GM12891 (cell line): Measurements from ENCODE around the gene RCOR1.

Experiments
- POLR2A ChIP-seq: IDR thresholded peaks from 2 replicates; pipeline ENCODE4 v1.6.1; 2011; ENCODE audit warnings: low read depth, low read length, control low read depth
- POLR2AphosphoS5 ChIP-seq: IDR thresholded peaks from 2 replicates; pipeline ENCODE4 v1.6.1; 2011; ENCODE audit warnings: low read depth, low read length, control low read depth
- TAF1 ChIP-seq: IDR thresholded peaks from 2 replicates; pipeline ENCODE4 v1.6.1; 2011; ENCODE audit warnings: low read depth, low read length, control low read depth

DNA sequence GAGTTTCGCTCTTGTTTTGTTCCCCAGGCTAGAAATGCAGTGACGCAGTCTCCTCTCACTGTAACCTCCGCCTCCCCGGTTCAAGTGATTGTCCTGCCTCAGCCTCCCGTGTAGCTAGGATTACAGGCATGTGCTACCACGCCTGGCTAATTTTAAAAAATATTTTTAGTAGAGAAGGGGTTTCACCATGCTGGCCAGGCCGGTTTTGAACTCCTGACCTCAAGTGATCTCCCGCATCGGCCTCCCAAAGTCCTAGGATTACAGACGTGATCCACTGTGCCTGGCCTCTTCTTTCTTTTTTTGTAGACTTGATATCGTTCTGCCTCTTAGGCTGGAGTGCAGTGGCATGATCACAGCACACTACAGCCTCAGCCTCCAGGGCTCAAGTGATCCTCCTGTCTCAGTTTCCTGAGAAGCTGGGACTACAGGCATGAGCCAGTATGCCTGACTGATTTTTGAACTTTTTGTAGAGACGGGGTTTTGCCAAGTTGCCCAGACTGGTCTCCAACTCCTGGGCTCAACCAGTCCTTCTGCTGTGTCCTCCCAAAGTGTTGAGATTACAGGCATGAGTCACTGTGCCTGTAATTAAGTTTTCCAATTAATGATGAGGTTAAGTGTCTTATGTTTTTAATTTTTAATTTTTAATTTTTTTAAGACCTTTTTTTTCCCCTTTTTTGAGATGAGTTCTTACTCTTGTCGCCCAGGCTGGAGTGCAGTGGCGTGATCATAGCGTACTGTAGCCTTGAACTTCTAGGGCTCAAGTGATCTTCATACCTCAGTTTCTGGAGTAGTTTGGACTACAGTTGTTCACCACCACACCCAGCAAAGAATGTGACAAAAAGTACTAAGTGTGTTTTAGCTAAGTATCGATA is 10.2 kb downstream of the RCOR1 start:
- TF ChIP-seq TAF1 (no peak), POLR2AphosphoS5 (no peak), POLR2A (no peak)
